Stromal cell of bone marrow (primary cell): Measurements from ENCODE around the gene RASAL2.

Source experiments
- DNase-seq: peaks from one replicate; pipeline ENCODE4 v3.0.0-alpha.2; 2012; ENCODE audit warnings: low read depth

Gene RASAL2

DNA sequence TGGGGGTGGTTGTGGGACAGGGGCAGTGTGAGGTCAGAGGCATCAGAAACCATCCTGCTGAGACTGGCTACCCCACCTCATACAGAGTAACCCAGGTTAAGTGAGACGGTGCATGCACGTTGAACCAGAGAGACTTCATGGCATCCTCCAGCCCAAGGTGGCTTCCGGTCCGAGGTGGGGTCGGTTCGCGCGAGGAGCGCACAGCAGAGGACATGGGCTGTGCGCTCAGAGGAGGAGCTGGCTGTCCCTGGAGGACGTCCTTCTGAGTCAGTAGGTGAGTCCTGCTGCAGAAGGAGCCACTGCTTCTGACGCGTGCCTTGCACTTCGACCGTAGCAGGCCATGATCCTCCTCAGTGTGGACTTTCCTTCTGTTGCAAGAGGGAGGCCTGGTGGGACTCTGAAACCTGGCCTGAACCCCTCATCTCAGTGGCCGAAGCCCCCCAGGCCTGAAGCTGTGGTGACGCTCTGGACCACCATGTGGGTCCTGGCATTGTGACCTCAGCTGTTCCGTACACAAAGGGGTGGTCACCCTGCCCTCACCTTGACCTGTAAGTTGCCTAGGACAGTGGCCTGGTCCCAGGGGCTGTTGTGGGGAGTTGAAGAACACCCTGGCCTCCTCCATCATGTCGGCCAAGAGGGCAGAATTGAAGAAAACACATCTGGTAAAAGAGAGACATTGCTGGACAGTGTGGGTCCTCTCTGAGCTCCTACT lies 418.8 kb downstream of the RASAL2 start, which contains the start of gene TEX35:
TSS of gene TEX35 (plus strand) at position 544 of the 712 bp plus-strand sequence. CDS start at position 624, 80 bp downstream.
- DNase-seq = no peak

DNA sequence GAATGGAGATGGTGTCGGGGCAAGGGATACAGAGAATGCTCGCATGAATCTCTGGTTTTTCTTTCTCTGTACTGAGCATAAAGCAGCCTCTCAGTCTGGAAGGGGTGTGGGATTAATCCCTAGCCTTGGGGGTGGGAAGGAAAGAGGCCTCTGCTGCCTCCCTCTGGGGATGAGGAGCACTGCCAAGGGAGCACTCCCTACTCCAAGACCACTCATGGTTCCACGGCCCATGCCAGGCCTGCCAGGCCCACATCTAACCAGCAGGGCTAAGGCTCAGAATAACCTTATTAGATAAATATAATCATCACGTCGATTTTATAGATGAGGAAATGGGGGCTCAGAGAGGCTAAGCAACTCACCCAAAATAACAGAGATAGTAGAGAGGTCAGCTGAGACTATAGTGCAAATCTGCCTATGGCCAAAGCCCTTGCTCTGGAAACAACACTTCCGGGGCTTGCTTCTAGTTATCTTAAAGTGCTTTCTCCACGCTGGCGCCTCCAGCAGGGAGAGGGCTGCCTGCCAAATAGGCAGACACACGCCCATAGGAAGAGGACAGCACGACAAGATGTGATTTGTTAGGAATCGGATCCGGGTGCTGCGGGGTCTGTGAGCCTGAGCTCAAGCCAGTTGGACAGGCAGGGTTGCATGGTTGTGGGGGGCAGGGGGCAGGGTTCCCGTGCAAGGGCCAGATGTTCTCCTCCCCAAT lies 419.5 kb downstream of the RASAL2 start:
- no peak for DNase-seq

DNA sequence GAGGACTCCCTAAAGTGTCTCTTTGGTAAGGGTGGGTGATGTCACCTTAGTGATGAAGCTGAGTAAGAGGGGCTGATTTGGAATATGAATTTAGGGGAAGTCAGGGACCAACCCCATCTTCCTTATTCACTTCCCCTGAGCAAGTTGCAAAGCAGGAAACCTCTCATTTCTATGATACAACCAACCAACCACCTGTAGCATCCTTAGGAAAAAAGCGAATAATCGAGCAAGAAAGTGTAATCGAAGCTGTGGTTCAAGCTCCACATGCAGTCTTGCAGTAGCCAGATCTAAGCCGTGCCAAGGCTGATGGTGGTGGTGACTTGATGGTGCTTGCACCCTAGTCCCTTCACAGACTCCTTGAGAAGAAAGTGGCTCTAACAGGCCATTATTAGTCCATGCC lies 422.2 kb downstream of the RASAL2 start:
- DNase-seq = no peak

DNA sequence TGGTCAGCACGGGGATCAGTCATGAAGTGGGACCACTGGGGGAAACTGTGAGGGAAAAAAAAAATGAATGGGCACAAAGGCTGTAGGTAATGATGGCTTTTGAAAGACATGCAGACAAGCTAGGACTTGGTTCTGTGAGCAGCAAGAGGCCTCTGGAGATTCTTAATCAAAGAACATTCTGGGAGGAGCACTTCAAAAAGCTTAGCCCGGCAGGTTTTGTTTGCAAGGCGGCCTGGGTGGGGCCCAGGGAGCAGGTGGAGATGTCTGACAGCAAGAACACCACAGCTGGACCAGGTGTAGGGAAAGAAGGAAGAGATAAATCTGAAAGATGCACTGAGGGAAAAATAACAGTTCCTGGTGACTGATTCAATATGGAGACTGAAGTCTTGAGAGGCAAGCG lies 425.0 kb downstream of the RASAL2 start:
- no peak for DNase-seq

DNA sequence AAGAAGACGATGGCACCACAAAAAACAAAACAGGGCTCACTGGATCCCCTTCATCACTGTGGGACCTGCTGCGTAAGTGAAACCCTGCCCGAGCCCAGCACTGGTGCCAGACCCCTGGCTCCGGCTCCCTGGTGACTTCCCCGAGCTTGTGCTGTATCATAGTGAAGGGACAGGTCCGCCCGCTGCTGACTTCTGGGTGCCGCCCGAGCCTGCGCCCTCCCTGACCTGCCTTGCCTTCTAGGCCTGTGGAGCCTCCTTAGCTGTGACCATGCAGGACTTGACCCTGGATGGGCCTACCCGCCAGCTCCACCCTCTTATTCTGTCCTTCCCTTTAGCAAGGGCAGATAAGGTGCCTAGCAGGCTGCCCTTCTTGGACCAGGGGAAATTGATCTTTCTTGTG lies 426.9 kb downstream of the RASAL2 start:
- DNase-seq = no peak

DNA sequence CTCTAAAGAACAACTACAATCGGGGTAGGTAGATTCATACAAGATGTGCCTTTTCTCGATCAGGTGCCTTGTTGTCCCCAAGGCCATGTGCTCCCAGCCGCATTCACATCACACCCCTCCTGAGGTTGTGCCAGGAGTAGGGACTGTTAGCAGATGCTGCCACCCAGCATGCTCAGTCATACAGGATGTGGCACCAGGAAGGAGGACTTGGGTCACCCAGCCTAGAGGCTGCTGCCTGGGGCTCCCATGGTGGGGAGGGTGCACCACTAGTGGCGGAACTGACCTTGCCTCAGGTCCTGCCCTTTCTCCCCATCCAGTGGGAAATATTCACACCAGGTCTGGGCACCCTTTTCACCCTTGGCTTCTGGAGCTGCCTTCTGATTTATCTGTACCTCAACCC lies 427.3 kb downstream of the RASAL2 start:
- no peak for DNase-seq

DNA sequence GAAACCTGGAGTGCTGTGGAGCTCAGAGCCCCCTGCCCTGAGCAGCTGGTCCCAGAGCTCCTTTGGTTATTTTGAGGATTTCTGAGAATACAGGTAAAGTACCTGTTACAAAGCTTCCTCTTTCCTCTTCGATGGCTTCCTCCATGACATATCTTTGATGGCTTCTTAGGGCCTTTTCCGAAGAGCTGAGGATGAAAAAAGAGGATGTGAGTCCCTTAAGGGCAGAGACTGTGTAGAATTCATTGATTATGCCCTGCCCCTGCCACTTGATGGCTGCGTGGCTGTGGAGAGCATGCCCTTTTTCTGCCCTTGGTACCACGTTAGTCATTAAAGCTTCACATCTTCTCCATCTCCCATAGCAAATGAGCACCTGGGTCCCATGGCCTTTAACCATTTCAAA lies 433.2 kb downstream of the RASAL2 start:
- no peak for DNase-seq

DNA sequence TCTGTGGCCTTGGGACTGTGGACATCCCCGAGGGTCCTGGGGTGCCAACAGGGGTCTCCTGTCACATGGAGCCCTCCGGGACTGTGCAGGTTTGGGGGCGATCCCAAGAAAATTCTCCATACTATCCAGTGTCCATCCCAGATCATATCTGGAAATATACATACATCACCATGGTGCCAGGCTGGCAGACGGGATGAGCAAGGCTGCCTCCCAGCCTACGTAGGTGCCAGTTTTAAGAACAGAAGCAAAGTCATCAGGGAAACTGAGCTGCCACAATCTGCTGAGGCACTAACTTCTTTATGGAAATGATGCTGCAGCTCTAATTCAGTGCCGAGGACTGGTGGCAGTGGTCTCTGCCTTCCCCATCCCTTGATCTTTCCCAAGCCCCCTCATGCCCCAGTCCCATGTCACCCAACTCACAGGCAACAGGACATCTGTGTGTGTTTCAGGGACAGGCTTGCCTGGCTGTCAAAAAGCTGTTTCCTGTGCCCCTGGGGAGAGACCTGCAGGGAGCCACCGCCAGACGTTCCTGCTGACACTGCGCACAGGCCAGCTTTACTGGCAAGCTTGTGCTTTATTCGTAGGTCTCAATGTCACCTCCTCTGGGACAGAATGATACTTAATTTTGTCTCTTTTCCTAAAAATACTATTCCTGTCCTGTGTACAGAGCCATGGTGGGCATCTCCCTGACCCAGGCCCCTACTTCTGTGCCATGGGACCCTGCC lies 434.5 kb downstream of the RASAL2 start:
- no peak for DNase-seq

DNA sequence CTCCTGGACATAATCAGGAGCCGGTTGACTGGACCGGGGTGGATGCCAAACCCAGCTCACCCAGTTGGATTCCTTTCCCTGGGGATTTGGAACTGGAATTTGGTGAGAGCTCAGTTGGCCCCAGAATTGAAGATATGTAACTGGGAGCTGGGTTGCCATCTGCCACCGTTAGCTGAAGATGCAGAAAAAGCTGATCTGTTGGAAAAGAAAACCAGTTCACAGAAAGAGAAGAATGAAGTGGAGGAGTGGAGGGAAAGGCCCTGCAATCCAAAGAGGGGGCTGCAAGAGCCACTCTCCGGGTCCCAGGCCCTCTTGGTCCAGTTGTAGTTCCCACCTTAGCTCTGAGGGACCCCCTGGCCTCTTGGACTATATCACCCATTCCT lies 435.0 kb downstream of the RASAL2 start:
- DNase-seq = no peak

DNA sequence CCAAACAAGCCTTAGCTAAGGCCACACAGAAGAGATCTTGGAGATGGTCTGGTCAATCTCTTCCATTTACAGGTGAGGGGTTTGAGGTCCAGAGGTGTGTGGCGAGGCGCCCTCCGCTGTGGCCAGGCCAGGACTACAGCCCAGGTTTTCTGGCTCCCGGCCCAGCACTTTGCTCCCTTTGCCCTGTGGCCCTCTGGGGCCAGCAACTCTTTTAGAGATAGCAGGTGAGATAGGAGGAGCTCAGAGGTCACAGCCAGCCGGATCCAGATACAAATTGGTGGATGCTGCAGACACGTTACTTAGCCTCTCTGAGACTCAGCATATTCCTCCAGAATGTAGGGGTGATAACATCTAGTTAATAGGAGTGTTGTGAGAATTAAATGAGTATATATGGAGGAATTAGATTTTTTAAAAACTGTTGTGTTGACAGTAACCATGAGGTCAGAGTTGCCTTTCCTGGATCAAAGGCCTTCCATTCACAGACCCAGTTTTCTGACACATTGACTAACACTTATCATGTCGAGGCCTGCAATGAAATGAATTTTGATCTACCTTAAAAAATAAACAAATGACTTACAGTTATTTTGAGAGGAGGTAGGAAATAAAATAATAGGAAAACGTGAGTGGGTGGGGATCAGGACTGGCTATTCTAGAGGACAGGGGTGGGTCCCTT lies 435.6 kb downstream of the RASAL2 start:
- DNase-seq = no peak

DNA sequence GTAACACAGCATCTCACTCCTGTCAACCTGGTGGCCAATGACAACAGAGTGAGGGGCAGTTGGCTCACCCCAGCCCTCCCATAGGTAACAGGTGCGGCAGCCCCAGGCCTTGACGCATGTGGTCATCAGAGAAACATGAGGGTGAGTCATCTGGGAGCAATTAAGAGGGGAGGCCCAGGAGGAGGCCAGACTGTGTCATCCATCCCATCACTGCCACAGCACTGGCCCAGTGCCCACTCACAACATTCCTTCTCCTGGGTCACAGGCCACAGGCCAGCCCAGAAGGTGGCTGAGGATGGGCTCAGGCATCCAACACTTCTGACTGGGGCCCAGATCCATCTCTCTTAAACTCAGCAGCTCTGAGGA lies 436.1 kb downstream of the RASAL2 start:
- no peak for DNase-seq

DNA sequence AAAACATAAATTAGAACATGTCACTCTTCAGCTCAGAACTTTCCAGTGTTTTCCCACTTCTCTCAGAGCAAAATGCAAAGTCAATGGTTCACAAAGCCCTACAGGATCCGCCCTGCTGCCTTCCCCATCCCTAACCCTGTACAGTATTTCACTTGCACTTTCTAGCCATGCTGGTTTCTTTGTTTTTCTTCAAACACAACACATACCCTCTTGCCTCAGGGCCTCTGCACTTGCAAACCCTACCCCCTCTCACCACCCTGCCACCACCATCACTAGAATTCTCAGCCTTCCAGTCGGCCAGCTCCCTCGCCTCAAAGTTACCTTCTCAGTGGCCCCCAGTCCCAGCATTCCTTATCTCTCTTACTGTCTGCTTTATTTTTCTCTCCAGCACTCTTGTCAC lies 436.6 kb downstream of the RASAL2 start:
- no peak for DNase-seq

DNA sequence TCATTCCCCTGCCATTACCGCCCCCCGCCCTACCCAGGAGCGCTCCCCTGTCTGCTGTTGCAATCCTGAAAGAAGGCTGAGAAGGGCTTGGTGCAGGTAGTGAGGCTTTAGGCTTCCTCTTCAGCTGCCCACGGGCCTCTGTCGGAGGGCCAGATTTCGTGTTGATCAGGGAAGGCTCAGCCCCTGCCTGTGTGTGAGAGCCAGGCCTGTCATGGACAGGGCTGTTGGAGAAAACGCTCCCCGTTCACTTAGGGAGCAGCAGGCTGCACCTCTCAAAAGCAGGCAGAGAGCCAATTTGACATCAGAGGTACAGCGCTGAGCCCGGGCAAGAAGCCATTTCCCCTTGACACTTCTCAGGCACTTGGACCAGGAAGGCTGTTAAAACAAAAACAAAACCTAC lies 438.0 kb downstream of the RASAL2 start:
- no peak for DNase-seq

DNA sequence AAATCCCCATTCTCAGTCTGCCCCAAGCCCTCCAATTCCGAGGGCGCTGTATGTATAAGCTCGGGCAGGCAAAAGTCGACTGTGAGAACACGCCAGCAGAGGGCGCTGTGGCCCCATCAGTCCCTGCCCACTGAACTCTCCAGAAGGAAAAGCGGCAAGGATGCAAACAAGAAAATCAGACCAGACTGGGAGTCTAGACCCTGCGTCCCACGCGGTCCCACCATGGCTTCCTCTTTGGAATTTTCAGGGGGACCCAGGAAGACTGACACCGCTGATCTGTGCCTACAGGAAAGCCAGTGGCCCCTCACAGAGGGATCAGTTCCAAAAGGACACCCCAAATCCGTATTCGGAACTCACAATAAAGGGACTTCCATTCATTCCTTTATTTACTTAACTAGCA lies 438.5 kb downstream of the RASAL2 start:
- peak; percentile 54 for DNase-seq

DNA sequence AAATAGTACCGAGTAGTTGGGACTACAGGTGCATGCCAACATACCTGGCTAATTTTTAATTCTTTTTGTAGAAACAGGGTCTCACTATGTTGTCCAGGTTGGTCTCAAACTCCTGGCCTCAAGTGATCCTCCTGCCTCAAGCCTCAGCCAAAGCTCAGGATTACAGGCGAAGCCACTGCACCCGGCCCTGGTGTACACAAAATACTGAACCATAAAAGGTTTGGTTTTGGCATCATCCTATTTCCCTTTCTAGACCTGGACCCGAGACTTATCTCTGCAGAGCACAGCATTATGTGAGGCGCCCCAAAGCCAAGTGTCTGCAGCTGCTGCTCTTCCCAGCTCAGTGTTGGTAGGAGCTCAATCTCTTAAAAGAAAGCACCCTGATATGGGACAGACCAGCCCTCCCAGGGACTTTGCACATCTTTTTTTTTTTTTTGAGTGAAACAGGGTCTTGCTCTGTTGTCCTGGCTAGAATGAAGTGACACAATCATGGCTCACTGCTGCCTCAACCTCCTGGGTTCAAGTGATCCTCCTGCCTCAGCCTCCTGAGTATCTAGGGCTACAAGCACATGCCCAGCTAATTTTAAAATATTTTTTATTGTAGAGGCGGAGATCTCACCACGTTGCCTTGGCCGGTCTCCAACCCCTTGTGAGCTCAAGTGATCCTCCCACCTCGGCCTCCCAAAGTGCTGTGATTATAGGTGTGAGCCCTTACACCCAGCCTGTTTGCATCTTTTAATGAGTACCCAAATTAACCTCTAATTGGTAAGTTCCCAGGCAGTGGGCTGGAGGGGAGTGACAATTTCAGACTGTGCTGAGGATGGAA lies 439.4 kb downstream of the RASAL2 start:
- DNase-seq = no peak
